Kidney capillary endothelial cell (primary cell): ENCODE data around the gene ADAMTSL3.
A peak's percentile ranks its signal among the peaks of the same experiment; 100 is the strongest.
"Not testable (repeated sequence)": the region's sequence is repeated elsewhere in the genome, so short reads cannot be mapped to it uniquely, and the experiment has no call there.

Experiments used
- DNase-seq: peaks from one replicate; pipeline ENCODE4 v3.0.0-alpha.2; 2018; ENCODE audit warnings: low spot score

Gene ADAMTSL3

DNA sequence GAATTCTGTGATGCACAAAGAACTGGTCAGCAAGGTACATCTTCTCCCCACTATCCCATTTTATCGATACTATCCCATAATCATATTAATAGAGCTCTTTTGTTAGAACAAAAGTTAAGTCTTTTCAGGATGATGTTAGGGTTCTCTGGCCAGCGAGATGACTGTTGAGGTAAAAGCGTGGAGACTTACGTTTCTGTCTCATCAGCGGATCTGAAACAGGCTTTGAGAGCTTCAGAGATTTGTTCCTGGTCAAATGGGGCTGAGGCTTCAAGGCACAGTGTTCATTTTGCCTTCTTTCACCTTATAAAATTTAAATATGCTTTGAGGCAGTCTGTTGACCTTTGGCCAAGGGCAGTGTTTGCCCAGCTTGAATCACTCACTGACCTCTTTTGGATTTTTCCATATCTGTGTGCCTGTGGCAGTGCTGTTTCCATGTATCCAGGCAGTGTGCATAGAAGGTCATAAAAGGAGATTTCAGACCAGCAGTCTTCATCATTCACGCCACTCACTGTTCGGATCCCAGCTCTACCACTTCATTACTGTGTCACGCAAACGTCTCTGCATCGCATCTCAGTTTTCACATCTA, 3.1 kb downstream of the ADAMTSL3 start:
- DNase-seq, result no peak

DNA sequence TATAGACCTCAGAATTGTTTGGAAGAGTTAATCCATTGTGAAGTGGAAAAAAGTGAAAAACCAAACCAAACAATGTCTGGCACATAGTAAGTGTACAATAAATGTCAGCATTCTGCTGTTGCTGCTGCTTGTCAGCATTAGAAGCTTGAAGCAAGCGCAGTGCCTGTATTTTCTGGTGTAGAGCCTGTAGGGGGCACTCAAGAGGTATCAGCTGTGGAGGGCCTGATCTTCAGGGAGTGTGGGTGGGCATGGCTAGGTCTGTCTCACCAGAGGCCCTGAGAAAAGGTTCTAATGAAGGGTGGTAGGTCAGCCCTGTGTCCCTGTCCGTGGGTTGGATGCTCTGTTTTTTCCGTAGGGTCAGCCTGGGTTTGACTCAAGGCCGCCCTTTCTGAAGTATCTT, 3.6 kb downstream of the ADAMTSL3 start:
- peak; percentile 5 for DNase-seq

DNA sequence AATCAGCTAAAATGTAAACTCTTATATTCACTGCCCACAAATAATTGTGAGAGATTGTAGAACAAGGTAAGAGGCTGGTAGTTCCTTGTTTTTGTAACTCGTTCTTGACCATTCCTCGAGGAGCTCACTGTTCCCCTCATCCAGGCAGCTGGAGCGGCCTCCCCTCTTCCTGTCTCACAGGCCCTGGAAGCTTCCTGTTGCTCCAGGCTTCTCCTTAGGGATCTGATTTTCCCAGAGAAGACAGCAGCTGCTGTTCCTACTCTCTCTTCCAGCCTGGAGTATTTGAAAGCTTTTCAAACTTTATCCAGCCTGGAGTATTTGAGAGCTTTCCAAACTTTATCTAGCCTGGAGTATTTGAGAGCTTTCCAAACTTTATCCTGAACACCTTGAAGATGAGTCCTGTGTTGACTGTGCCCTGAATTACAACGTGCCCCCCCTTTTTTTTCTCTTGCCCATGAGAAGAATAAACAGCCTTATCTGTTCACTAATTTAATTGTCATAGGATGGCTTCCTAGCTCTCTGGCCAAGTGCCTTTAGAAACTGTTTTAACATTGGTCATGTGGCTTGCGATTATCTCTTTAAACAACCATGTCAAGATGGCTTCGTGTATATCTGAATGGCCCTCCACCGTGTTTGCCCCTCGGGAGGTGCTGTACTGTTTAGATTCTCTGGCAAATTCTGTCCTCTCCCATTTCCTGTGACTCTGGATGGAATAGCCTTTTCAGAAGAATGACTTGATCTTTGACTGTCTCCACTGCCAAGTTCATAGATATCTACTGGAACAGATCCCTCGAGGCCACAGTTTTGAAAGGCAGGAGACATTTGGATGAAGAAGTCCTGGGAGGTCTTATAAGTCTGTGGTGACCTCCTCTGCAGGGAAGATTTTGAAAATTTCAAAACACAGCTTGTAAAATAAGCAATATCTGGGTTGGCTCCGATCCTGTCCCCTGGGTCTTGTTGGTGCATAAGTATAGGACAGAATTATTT, 4.8 kb downstream of the ADAMTSL3 start:
- DNase-seq, result no peak

DNA sequence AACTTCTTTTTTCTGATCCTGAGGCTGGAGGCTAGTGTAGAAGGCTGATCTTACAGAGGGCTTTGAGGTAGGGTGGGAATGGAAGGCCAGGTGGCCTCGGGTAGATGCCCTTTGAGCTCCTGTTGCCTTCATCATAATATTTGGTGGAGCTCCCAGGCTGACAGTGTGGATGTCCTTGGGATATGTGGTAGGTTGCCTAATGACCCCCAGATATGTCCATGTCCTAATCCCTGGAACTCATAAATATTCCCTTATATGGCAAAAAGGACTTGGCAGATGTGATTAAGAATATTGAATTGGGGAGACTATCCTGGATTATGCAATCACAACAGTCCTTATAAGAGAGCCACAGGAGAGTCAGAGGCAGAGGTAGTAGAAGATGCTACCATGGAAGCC, 5.5 kb downstream of the ADAMTSL3 start:
- no peak for DNase-seq

DNA sequence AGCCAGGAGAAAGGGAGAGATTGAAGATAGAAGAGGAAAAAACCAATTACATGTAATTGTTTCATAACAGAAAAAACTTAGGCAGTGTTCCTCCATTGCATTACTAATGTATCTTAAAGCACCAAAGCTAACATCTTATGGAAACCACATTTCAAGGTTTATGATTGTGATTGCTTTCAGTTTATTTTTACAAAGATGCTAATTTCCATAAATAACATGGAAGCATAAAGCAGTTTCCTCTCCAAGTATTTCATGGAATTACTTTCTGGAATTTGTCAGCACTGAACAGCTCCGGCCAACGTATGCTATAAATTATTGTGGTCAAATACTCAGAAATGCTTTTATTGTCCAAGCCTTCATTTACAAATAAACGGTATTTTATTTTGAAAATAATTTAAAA, 11.6 kb downstream of the ADAMTSL3 start:
- DNase-seq, result no peak

DNA sequence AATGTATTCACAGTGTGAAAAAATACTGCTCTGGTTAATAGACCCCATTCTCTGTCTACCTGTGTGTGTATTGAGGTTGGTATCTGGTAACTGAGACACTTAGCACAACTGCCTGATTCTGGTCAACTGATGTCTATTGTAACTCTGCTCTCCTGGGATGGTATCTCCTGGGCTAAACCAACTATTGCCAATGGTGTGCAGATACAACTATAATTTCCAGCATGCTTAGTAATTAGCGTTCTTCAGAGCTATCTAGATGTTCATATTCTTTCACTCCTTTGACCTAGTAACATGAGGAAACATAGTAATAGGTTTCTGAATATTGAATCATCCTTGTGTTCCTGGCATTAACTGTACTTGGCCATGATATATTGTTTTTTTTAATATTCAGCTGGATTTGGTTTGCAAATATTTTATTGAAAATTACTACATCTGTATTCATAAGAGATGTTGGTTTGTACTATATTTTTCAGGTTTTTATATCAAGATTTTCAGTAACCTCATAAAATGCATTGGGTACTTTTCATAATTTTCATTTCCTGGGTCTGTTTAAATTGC, 16.8 kb downstream of the ADAMTSL3 start:
- no peak for DNase-seq

DNA sequence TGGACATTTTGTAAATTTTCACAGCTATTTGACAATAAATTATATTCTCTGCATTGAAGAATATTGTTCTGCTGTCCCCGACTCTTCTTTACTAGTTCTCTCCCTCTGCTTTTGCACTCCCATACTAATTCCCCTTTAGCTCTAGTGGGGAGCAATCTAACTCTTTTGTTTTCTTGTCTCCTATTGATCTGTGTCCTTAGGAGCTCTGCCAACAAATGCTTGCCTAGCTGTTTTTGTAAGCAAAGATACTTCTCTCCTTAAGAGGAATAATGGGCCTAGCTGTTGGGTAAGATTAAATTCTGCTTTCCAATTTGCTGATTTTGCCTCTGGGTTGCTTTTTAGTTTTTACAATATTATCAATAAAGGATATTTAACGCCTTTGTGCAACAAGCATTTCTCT, 17.7 kb downstream of the ADAMTSL3 start:
- DNase-seq, result no peak

DNA sequence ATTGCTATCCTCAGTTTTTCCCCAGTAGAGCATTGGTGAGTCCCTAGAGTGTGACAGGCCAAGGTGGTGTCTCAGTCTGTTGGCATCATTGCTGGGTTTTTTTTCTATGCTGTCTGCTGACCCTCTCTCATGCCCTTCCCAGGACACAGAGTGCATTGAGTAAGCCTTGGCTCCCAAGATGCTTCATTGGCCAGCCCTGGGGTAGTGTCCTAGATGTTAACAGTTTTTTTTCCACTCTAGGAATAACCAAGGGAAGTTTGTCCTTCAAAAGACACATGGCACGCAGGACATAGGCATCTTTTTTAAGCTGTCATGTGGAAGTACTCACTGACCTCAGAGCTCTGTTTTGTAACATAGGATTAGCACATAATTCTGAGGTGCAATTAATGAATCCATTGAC, 19.5 kb downstream of the ADAMTSL3 start:
- no peak for DNase-seq

DNA sequence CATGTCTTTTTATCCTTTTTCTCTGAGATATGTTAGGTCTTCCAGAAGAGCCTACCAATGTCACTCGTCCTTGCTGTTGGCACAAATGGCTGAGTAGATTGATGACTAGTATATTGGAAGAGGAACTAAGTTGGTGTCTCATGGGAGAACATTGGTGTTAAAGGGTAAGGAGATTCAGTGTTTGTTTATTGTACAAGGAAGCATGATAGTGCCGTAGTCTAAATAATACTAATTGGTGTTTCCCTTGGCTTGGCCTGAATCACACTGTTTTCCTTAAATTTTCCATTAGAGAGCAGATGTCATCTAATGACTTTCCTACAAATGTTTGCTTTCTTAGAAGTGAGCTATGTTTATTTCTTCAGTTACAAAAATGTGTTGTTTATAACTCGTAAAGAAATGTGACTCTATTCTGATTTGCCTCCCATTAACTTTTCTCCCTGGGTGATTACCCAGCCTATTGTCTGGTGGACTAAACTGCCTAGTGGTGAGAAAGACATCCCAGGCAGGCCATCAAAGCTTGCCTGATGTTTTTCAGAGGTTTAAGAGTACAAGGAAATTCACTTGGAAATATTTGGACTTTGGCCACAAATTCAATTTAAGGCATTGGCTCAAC, 28.7 kb downstream of the ADAMTSL3 start:
- DNase-seq, result no peak

DNA sequence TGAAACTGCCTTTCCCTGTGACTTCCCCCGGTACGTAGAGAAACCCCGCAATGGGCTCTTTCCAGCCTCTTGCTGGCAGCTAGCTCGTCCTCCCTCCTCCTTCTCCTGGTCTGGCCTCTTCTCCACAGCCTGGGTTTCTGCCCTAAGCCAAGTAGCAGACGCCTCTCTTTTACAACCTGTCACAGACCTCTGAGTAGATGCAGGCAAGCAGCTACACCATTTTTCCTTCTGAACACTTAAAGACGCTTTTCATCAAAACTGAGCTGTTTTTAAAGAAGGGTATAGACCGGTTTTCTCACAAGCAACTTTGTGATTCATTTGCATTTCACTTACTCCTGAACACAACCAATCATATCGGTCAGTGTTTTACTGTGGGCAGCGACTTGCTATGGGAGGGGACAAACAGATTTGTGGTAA, 32.0 kb downstream of the ADAMTSL3 start:
- DNase-seq, result no peak

DNA sequence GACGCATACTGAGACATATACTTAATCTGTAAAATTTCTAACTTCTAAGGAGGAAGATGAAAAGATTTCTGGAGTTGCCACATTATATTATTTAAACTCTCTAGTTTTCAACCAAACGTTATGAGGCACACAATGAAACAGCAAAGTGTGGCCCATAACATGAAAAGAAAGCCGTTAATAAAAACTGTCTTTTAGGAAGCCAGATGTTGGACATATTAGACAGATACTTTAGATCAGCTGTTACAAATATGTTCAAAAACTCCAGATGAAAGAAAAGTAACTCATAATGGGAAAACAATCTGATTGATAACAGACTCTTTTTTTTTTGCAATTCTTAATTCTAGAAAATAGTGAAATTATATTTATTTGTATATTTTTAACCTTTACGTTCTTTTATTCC, 34.3 kb downstream of the ADAMTSL3 start:
- no peak for DNase-seq

DNA sequence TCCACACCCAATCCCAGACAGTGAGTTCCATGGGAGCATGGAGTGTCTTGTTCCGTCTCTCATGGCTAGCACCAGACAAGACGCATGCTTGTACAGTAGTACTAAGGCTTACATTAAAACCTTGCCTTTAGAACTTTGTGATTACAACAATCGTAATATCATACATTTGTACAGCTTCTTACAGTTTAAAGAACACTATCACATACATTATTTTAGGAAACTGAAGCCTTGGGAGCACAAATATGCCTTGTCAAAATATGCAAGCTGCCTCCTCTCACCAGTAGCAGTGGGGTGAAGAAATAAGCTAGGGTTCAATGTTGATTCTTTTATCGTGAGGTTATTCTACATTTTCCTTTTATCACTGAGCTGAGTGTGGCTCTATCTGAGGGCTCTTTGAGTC, 36.8 kb downstream of the ADAMTSL3 start:
- no peak for DNase-seq

DNA sequence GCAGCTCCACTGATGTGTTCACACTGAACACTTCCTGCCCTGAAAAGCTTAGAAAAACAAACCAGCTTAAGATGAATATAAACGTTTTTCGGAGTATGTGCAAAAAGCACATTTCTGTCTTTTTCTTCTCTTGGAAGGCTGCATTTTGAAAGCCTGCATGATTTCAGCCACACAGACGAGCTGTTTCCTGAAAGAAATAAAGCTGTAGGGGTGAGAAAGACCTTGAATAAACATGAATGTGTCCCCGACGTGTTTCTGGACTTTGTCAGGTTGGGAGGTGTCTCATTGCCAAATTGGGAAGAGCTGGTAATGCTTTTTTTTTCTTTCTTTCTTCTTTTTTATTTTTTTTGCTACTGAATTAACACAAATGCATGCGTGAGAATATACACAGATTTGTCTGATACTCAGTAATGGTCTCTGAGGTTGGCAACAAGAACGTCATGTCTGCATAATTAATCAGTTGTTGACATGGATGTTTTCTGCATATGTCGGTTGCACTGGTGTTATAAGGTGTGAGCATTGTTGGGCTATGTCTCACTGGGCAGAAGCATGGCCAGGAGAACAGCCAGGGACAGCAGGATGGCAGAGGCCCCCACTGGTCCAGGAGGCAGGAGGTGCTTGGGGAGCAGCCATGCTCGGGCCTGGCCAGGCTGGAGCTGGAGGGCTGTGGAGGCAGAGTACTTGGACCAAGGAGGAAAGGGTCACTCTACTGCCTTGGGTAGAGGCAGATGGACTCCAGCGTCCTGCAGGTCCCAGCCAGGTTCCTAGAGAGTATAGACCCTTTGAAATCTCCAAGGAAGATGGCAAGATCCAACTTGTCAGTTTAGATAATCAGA, 39.0 kb downstream of the ADAMTSL3 start:
- no peak for DNase-seq

DNA sequence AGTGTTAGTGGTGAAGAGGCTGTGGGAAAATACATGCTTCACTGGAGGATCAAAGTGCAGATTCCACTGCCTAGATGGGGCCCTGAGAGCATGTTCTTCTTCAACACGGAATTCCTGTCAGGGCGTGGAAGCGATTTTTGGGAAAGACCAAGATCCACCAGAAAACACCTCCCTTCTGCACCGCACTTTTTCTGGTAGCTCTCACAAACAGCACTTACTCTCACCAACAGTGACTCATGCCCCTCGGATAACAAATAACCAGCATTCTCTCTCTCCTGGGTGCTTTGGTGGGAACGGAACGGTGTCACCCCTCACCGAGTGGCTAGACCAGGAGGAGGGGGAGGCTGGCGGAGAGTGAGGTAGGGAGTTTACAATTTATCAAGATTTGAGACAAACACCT, 40.1 kb downstream of the ADAMTSL3 start:
- no peak for DNase-seq

DNA sequence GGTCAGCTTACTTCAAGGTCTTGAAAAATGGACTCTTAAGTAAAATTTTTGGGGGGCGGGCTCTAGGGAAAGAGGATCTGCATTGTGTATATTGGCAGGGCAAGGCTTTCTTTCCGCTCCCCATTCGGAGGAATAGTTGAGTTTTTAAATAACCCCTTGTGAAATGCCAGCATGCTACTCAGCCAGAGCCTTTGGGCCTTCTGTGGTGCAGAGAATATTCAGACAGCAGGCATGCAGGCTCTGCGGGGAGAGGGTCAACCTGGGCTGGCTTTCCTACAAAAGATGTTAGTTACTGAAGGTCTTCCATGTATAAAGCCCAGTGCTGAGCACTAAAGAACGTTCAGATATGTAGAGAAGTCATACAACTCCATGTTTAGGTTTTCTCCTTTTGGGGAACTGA, 40.6 kb downstream of the ADAMTSL3 start:
- DNase-seq, result no peak

DNA sequence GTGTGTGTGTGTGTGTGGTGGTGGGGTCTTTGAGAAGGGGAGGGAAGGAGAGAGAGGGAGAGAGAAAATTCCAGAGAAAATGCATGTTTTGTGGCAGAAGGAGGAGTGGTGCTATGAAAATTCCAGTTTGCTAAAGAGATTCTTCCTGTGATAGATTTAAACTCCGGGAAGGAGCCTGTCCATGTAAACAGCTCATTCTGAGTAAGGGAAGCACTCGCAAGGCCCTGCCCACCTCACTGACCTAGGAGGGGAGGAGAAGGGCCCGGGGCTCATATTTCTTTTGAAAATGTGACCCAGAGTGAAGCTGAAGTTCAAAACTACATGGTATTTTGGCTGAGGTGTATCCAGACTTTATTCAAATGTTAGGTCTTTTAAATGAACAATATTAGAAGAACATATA, 41.3 kb downstream of the ADAMTSL3 start:
- peak; percentile 28 for DNase-seq

DNA sequence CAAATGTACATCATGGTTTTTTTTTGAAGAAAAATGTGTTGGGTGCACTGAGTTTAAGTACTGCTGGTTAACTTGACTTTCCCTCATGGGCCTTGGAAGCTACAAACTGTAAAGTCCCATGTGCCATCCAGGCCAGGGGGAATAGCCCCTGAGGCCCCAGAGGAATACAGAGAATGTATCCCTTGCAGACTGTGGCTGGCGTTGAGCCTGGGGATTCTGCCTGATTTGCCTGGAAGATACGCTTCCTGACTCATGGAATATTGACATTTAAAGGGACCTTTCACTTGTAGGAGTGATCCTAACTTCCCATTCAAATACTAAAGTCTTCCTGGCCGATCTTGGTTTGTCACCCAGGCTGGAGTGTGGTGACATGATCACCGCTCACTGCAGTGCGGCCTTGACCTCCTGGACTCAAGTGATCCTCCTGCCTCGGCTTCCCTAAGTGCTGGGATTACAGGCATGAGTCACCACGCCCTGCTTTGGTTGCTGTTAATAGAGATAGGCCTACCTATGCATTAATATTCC, 42.0 kb downstream of the ADAMTSL3 start:
- DNase-seq, result no peak

DNA sequence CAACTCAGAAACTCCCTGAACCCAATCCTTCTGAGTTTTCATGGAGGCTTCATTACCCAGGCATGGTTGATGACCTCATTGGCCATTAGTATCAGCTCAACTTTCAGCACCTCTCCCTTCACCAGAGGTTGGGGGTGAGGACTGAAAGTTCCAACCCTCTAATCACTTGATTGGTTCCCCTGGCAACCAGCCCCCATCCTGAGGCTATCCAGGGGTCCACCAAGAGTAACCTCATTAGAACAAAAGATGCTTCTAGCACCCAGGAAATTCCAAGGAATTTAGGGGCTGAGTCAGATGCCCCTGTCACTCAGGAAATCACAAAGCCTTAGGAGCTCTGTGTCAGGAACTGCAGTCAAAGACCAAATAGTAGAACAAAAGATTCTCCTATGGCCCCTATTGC, 43.8 kb downstream of the ADAMTSL3 start:
- DNase-seq, result no peak

DNA sequence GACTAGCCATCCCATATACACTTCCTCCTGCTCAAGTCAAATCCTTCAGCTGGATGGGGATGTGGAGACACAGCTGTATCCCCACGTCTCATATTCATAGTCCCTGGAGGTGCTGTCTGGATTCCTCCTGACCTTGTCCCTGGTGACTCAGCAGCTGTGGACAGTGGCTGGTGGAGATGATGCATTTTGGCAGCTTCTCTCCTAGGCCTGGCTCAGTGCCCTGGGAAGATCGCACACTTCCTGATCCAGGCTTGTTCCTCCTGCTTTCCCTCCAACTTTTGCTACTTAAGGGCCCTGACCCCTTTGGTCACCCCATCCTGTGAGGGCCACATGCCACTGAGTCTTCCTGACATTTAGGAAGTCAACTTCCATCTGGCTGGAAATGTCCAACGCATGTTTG, 44.4 kb downstream of the ADAMTSL3 start:
- DNase-seq, result peak; percentile 78

DNA sequence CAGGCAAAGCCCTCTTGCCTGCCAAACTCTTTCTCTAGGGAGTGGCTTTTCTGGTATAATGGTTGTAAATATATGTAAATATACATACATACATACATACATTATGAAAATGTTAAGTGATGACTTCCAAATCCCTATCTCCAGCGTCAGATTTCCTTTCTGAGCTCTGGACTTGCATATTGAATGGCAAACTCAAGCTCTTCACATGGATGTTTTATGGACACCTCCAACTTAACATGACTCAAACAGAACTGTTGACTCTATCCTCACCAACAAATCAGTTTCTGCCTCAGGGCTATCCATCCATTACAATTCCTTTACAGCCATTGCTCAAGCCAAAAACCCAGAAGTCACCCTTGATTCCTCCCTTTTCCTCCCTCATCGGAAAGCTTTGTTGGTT, 45.1 kb downstream of the ADAMTSL3 start:
- DNase-seq, result no peak

DNA sequence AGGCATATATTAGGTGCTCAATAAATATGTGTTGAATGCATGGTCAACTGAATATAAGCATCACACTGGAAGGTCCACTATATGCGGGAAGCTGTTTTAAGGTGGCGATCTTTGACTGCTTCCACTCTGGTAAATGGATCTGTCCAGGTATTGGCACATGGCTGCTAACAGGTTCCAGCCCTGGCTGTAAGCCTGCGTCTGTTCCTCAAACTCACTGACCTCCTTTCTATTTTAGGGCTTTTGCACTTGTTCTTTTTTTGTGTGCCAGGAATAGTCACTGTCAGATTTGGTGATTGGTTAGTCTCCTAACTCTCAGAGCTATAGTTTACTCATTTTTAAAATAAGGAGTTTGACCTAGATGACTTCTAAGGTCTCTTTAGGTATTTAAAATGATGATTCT, 46.2 kb downstream of the ADAMTSL3 start:
- DNase-seq, result no peak

DNA sequence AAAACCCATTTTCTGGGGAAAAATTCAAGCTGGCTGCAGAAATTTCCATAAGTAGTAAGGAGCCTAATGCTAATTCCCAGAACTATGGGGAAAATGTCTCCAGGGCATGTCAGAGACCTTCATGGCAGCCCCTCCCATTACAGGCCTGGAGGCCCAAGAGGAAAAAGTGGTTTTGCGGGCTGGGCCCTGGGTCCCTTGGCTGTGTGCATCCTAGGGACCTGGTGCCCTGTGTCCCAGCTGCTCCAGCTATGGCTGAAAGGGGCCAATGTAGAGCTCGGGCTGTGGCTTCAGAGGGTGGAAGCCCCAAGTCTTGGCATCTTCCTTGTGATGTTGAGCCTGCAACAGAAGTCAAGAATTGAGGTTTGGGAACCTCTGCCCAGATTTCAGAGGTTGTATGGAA, 48.4 kb downstream of the ADAMTSL3 start:
- DNase-seq, result not testable (repeated sequence)
